A549 (cell line): ENCODE measurements around the gene TSNAX. TPM values are rescaled to one million over a fixed set of nuclear protein-coding genes. Genes with fewer than 3 reads are reported as not detected.
"Not testable (repeated sequence)": the region's sequence is repeated elsewhere in the genome, so short reads cannot be mapped to it uniquely, and the experiment has no call there.

Experiments used
- ATAC-seq, 2 experiments: fragments of 200-7000 bp in 1 of 2; fragments of >200 bp in 1 of 2; cut with Nextera tagmentation in 1 of 2; cut with Tn5 transposase in 1 of 2; 3 replicates each; pipeline versions ENCODE4 v1.8.0 to v1.9.1; 2018 to 2020; ENCODE audit warnings: mild to moderate bottlenecking in 1 of 2, moderate library complexity in 1 of 2
- CTCF ChIA-PET: fragments of 300-600 bp; sonication (Branson Sonifier 250); formaldehyde crosslinking; extraction: SDS; loops from one replicate; lab custom pipeline; 2021; ENCODE audit warnings: antibody characterized with exemption, inconsistent platforms; lab: Yijun Ruan, JAX
- POLR2A ChIA-PET: fragments of 350-600 bp; formaldehyde crosslinking; extraction: SDS; loops from one replicate; lab custom pipeline; 2021; ENCODE audit warnings: antibody characterized with exemption, inconsistent platforms; lab: Yijun Ruan, JAX
- DNase-seq, 2 experiments: peaks; one replicate each; pipeline versions ENCODE4 v3.0.0 to v3.0.0-alpha.2; 2011 to 2016; ENCODE audit warnings: low read depth in 1 of 2, low spot score in 1 of 2
- FAIRE-seq: peaks from 2 replicates; lab custom pipeline; 2011; peaks lifted over from hg19 to GRCh38; lab: Jason Lieb, UNC
- H3K27ac ChIP-seq, 2 experiments: fragments of >200 bp; sonication (Bioruptor Twin); formaldehyde crosslinking; 3 replicates each; pipeline ENCODE4 v1.5.1; 2016 to 2017
- H3K4me1 ChIP-seq: fragments of >200 bp; sonication (Bioruptor Twin); formaldehyde crosslinking; 3 replicates; pipeline ENCODE4 v1.6.1; 2016
- H3K4me2 ChIP-seq: fragments of >200 bp; sonication (Bioruptor Twin); formaldehyde crosslinking; 3 replicates; pipeline ENCODE4 v1.6.1; 2016
- H3K4me3 ChIP-seq: fragments of >200 bp; sonication (Bioruptor Twin); formaldehyde crosslinking; 3 replicates; pipeline ENCODE4 v1.5.1; 2016
- H3K9me3 ChIP-seq: fragments of >200 bp; sonication (Bioruptor Twin); formaldehyde crosslinking; 3 replicates; pipeline ENCODE4 v1.6.1; 2016
- BCL3 ChIP-seq: fragments of >200 bp; sonication (Bioruptor Twin); formaldehyde crosslinking; IDR thresholded peaks from 3 replicates; pipeline ENCODE4 v1.6.1; 2016
- CHD2 ChIP-seq: fragments of 150-350 bp; IDR thresholded peaks from 2 replicates; pipeline ENCODE4 v1.6.1; 2014; ENCODE audit warnings: low read length; ENCODE audit not compliant: partially characterized antibody
- CHD4 ChIP-seq: fragments of 200-600 bp; sonication (generic); IDR thresholded peaks from 2 replicates; pipeline ENCODE4 v1.6.1; 2016; ENCODE audit warnings: antibody characterized with exemption, mild to moderate bottlenecking, borderline replicate concordance
- CTCF ChIP-seq: fragments of >200 bp; sonication (Bioruptor Twin); formaldehyde crosslinking; IDR thresholded peaks from 3 replicates; pipeline ENCODE4 v1.5.1; 2016
- EHF ChIP-seq: fragments of 250-450 bp; sonication (Bioruptor Pico); IDR thresholded peaks from 2 replicates; pipeline ENCODE4 v1.5.0; 2020; ENCODE audit warnings: mild to moderate bottlenecking
- ELK1 ChIP-seq: fragments of 150-350 bp; IDR thresholded peaks from 2 replicates; pipeline ENCODE4 v1.6.1; 2014; ENCODE audit warnings: low read depth, mild to moderate bottlenecking, low read length
- FOXS1 ChIP-seq: fragments of 250-450 bp; sonication (Bioruptor Pico); IDR thresholded peaks from 2 replicates; pipeline ENCODE4 v1.5.0; 2020; ENCODE audit warnings: mild to moderate bottlenecking, moderate library complexity
- GATA3 ChIP-seq: IDR thresholded peaks from 2 replicates; pipeline ENCODE4 v1.6.1; 2012; ENCODE audit warnings: borderline replicate concordance
- HES2 ChIP-seq: fragments of >200 bp; sonication (Bioruptor Twin); formaldehyde crosslinking; IDR thresholded peaks from 2 replicates; pipeline ENCODE4 v1.6.1; 2016
- HOXA7 ChIP-seq: fragments of 250-450 bp; sonication (Bioruptor Pico); IDR thresholded peaks from 2 replicates; pipeline ENCODE4 v1.5.0; 2020; ENCODE audit warnings: mild to moderate bottlenecking, moderate library complexity
- HOXB13 ChIP-seq: fragments of 250-450 bp; sonication (Bioruptor Pico); IDR thresholded peaks from 2 replicates; pipeline ENCODE4 v1.5.0; 2020; ENCODE audit warnings: low read depth, mild to moderate bottlenecking, moderate library complexity
- JUNB ChIP-seq: fragments of >200 bp; sonication (Bioruptor Twin); formaldehyde crosslinking; IDR thresholded peaks from 2 replicates; pipeline ENCODE4 v1.6.1; 2016
- MAX ChIP-seq: IDR thresholded peaks from 2 replicates; pipeline ENCODE4 v1.6.1; 2012
- MYC ChIP-seq: IDR thresholded peaks from 2 replicates; pipeline ENCODE4 v1.6.1; 2012; ENCODE audit warnings: mild to moderate bottlenecking, inconsistent platforms, low read length, improper control_type of control experiment, borderline replicate concordance
- NFE2L2 ChIP-seq: fragments of 150-350 bp; conservative IDR thresholded peaks from 2 replicates; pipeline ENCODE4 v1.6.1; 2014; ENCODE audit warnings: low read length
- NPAS2 ChIP-seq: fragments of 250-450 bp; sonication (Bioruptor Pico); IDR thresholded peaks from 2 replicates; pipeline ENCODE4 v1.8.0; 2022; ENCODE audit warnings: mild to moderate bottlenecking, moderate library complexity, borderline replicate concordance
- NR3C1 ChIP-seq: fragments of >200 bp; sonication (Bioruptor Twin); formaldehyde crosslinking; IDR thresholded peaks from 3 replicates; pipeline ENCODE4 v1.6.1; 2017
- PBX3 ChIP-seq: IDR thresholded peaks from 2 replicates; pipeline ENCODE4 v1.6.1; 2012
- PHF8 ChIP-seq: fragments of 200-600 bp; sonication (generic); IDR thresholded peaks from 2 replicates; pipeline ENCODE4 v1.6.1; 2016; ENCODE audit warnings: low read depth, mild to moderate bottlenecking, antibody characterized with exemption, moderate library complexity, borderline replicate concordance
- POLR2A ChIP-seq: IDR thresholded peaks from 2 replicates; pipeline ENCODE4 v1.6.1; 2012; ENCODE audit warnings: mild to moderate bottlenecking, low read length
- POLR2AphosphoS2 ChIP-seq: conservative IDR thresholded peaks from 2 replicates; pipeline ENCODE4 v1.6.1; 2012; ENCODE audit warnings: low read length, improper control_type of control experiment, inconsistent platforms
- RCOR1 ChIP-seq: fragments of 150-350 bp; IDR thresholded peaks from 2 replicates; pipeline ENCODE4 v1.6.1; 2014; ENCODE audit warnings: antibody characterized with exemption, low read length, low read depth
- REST ChIP-seq: fragments of 200-600 bp; sonication (generic); IDR thresholded peaks from 2 replicates; pipeline ENCODE4 v1.6.1; 2016; ENCODE audit warnings: antibody characterized with exemption, mild to moderate bottlenecking, moderate library complexity
- ZNF302 ChIP-seq: fragments of 250-450 bp; sonication (Bioruptor Pico); IDR thresholded peaks from 2 replicates; pipeline ENCODE4 v1.9.0; 2021; ENCODE audit warnings: inconsistent platforms, mild to moderate bottlenecking, moderate library complexity
- WGBS: methylation state at CpG from one replicate; pipeline ENCODE4 v1.1.6; 2017; ENCODE audit errors: missing lambda C conversion rate; 5-methylcytosine and 5-hydroxymethylcytosine counted together
- polyA plus RNA-seq, 4 experiments: library from polyadenylated mRNA; depleted of rRNA in 3 of 4; stranded (reverse); fragments of >200 nt; fragmentation: RNase III in 1 of 4; extraction: RNeasy Plus Mini Kit Qiagen cat#74134 plus additional on column Dnase treatment in 1 of 4; gene quantifications; 2 replicates in 3 of 4; 3 replicates in 1 of 4; pipeline ENCODE4 v1.2.3, GENCODE V29; 2011 to 2017

TSNAX gene
- polyA plus RNA-seq, 2 of the 4 experiments (the other 2 are of a cell fraction): 48.5 to 58.3 TPM

GRCh38 chr1:231500666-231501065 lies 27.8 kb upstream of the TSNAX start:
- H3K4me1 ChIP-seq: no peaks in the 10 kb centered on the region
- 55% methylated on average over 2 of the region's 2 CpGs for WGBS
- H3K4me2 ChIP-seq: no peak overlapping the region
- peaks cover 28% of the 10 kb centered on the region for H3K9me3 ChIP-seq
- ATAC-seq (no peak), FAIRE-seq (no peak)
- no peak overlapping the region for H3K4me3 ChIP-seq
- no peak for TF ChIP-seq ELK1
- no peak for TF ChIP-seq CHD4
- TF ChIP-seq HOXB13: no peak
- TF ChIP-seq RCOR1: no peak
- no peak for TF ChIP-seq CTCF
- TF ChIP-seq PBX3: no peak
- TF ChIP-seq HES2: no peak
- no peak for TF ChIP-seq BCL3
- TF ChIP-seq EHF (CRISPR knock-in tag): no peak
- no peak for TF ChIP-seq MYC
- TF ChIP-seq, all 56 proteins: peak for 0
- CTCF ChIA-PET: interaction anchor here (0.7 kb wide), 1 partner anchor 72 kb away, joined by 3 read pairs; no protein-coding TSS in a partner anchor
- H3K27ac ChIP-seq: no peak overlapping the region
- POLR2A ChIA-PET: no interaction called here
- DNase-seq: no peak

GRCh38 chr1:231503168-231503567 lies 25.3 kb upstream of the TSNAX start:
- FAIRE-seq, ATAC-seq, POLR2A ChIA-PET, H3K4me2 ChIP-seq, H3K4me1 ChIP-seq, H3K4me3 ChIP-seq, H3K27ac ChIP-seq, DNase-seq: not testable (repeated sequence)
- CTCF ChIA-PET: interaction anchor here (1.5 kb wide), 1 partner anchor 24 kb away, joined by 4 read pairs; no protein-coding TSS in a partner anchor
- H3K9me3 ChIP-seq: peaks cover 27% of the 10 kb centered on the region
- 58% methylated on average over 1 of the region's 1 CpG for WGBS

GRCh38 chr1:231507476-231508355 lies 20.8 kb upstream of the TSNAX start:
- Histone ChIP-seq H3K4me2 (no peak overlapping the region), H3K4me1 (peaks cover 15% of the 10 kb centered on the region; the same call in 2 of the 3 replicates), H3K27ac (peak overlapping the region in 1 of 2 experiments; percentile 23; a peak in 1 of 6 replicates), H3K4me3 (no peak overlapping the region), H3K9me3 (no peaks in the 10 kb centered on the region)
- ATAC-seq (no peak), FAIRE-seq (peak; percentile 46), DNase-seq (no peak)
- TF ChIP-seq POLR2A: no peak
- no peak for TF ChIP-seq NR3C1
- TF ChIP-seq GATA3: no peak
- no peak for TF ChIP-seq ZNF302 (CRISPR knock-in tag)
- TF ChIP-seq POLR2AphosphoS2: no peak
- no peak for TF ChIP-seq JUNB
- no peak for TF ChIP-seq NPAS2 (CRISPR knock-in tag)
- no peak for TF ChIP-seq FOXS1 (CRISPR knock-in tag)
- no peak for TF ChIP-seq HOXA7 (CRISPR knock-in tag)
- TF ChIP-seq CHD2: no peak
- no peak for TF ChIP-seq NFE2L2
- TF ChIP-seq REST: no peak
- TF ChIP-seq MAX: no peak
- TF ChIP-seq PHF8: no peak
- WGBS: 74% methylated on average over 9 of the region's 9 CpGs
- ChIA-PET POLR2A (no interaction called here), CTCF (no interaction called here)
